Measurements from ENCODE around the gene STXBP1. TPM values are rescaled to one million over a fixed set of nuclear protein-coding genes. Genes with fewer than 3 reads are reported as not detected.

Gene STXBP1
- total RNA-seq, 1 donor from 2014 or later: 16.0 TPM

- no peak for DNase-seq (ENCODE audit: low read depth, low spot score)
Observed at GRCh38 chr9:127689329-127690000, 77.4 kb downstream of the STXBP1 start.

GRCh38 chr9:127690735-127691134 is 78.7 kb downstream of the STXBP1 start:
- DNase-seq (ENCODE audit: low read depth, low spot score): no peak

- no peak for DNase-seq (ENCODE audit: low read depth, low spot score)
Observed at GRCh38 chr9:127692071-127692470, 80.0 kb downstream of the STXBP1 start.

- DNase-seq (ENCODE audit: low read depth, low spot score): no peak
Observed at GRCh38 chr9:127693143-127693542, 81.1 kb downstream of the STXBP1 start.

- DNase-seq (ENCODE audit: low read depth, low spot score): no peak
Observed at GRCh38 chr9:127693697-127694096, 81.6 kb downstream of the STXBP1 start.

- no peak for DNase-seq (ENCODE audit: low read depth, low spot score)
Observed at GRCh38 chr9:127694890-127695720, 83.0 kb downstream of the STXBP1 start.

- no peak for DNase-seq (ENCODE audit: low read depth, low spot score)
Observed at GRCh38 chr9:127697575-127697974, 85.5 kb downstream of the STXBP1 start.

- DNase-seq (ENCODE audit: low read depth, low spot score): no peak
Observed at GRCh38 chr9:127698386-127698785, 86.3 kb downstream of the STXBP1 start.

- DNase-seq (ENCODE audit: low read depth, low spot score): peak; percentile 86
Observed at GRCh38 chr9:127698985-127699670, 87.1 kb downstream of the STXBP1 start.

GRCh38 chr9:127700140-127700539 is 88.1 kb downstream of the STXBP1 start:
- no peak for DNase-seq (ENCODE audit: low read depth, low spot score)

GRCh38 chr9:127700594-127701255 is 88.6 kb downstream of the STXBP1 start:
- no peak for DNase-seq (ENCODE audit: low read depth, low spot score)

GRCh38 chr9:127703289-127703946 is 91.3 kb downstream of the STXBP1 start:
- DNase-seq (ENCODE audit: low read depth, low spot score): no peak

- DNase-seq (ENCODE audit: low read depth, low spot score): no peak
Observed at GRCh38 chr9:127705577-127706379, 93.7 kb downstream of the STXBP1 start.

GRCh38 chr9:127706836-127707241 is 94.8 kb downstream of the STXBP1 start, which contains the start of gene CFAP157:
CFAP157 (plus strand) TSS chr9:127706988; CDS start chr9:127707032, 44 bp downstream.
- DNase-seq (ENCODE audit: low read depth, low spot score): no peak

- no peak for DNase-seq (ENCODE audit: low read depth, low spot score)
Observed at GRCh38 chr9:127707766-127708165, 95.7 kb downstream of the STXBP1 start.

- DNase-seq (ENCODE audit: low read depth, low spot score): no peak
Observed at GRCh38 chr9:127708952-127709587, 97.0 kb downstream of the STXBP1 start.

GRCh38 chr9:127710204-127710783 is 98.2 kb downstream of the STXBP1 start:
- no peak for DNase-seq (ENCODE audit: low read depth, low spot score)

- DNase-seq (ENCODE audit: low read depth, low spot score): no peak
Observed at GRCh38 chr9:127711226-127711701, 99.2 kb downstream of the STXBP1 start.

- no peak for DNase-seq (ENCODE audit: low read depth, low spot score)
Observed at GRCh38 chr9:127711831-127712274, 99.8 kb downstream of the STXBP1 start.

Measured in pulmonary artery endothelial cell (primary cell).